GM23338 (cell line): ENCODE results near the gene CASKIN2.

Experiments
- CREB1 ChIP-seq: fragments of 250-450 bp; sonication (Bioruptor Pico); IDR thresholded peaks from 2 replicates; pipeline ENCODE4 v1.5.0; 2020; ENCODE audit warnings: low read depth, mild to moderate bottlenecking, moderate library complexity
- CTCF ChIP-seq, 2 experiments: fragments of 200-600 bp in 1 of 2; sonication (generic) in 1 of 2; conservative IDR thresholded peaks; 2 replicates each; pipeline versions ENCODE4 v1.5.1 to v1.6.1; 2016 to 2017; ENCODE audit warnings: antibody characterized with exemption in 2 of 2, low read depth in 2 of 2, mild to moderate bottlenecking in 2 of 2, moderate library complexity in 1 of 2
- EZH2 ChIP-seq: fragments of 200-600 bp; sonication (generic); IDR thresholded peaks from one replicate; pipeline ENCODE4 v1.8.0; 2017; ENCODE audit warnings: antibody characterized with exemption, mild to moderate bottlenecking, low read depth; ENCODE audit not compliant: unreplicated experiment
- EZH2phosphoT487 ChIP-seq: fragments of 200-600 bp; sonication (generic); IDR thresholded peaks from one replicate; pipeline ENCODE4 v1.8.1; 2018; ENCODE audit warnings: antibody characterized with exemption; ENCODE audit not compliant: unreplicated experiment
- JUNB ChIP-seq: IDR thresholded peaks from one replicate; pipeline ENCODE4 v1.6.1; 2016; ENCODE audit warnings: antibody characterized with exemption; ENCODE audit not compliant: unreplicated experiment
- POLR2AphosphoS5 ChIP-seq: IDR thresholded peaks from 2 replicates; pipeline ENCODE4 v1.6.1; 2016; ENCODE audit warnings: antibody characterized with exemption, low read depth
- REST ChIP-seq: IDR thresholded peaks from one replicate; pipeline ENCODE4 v1.6.1; 2018; ENCODE audit warnings: antibody characterized with exemption; ENCODE audit not compliant: unreplicated experiment
- ZNF114 ChIP-seq: fragments of 250-450 bp; sonication (Bioruptor Pico); IDR thresholded peaks from 2 replicates; pipeline ENCODE4 v1.5.0; 2020; ENCODE audit warnings: mild to moderate bottlenecking, moderate library complexity
- ZNF331 ChIP-seq: fragments of 250-450 bp; sonication (Bioruptor Pico); IDR thresholded peaks from 2 replicates; pipeline ENCODE4 v1.5.0; 2020; ENCODE audit warnings: low read depth, mild to moderate bottlenecking, moderate library complexity

GRCh38 chr17:75513641-75514000 lies 1.7 kb downstream of the CASKIN2 start:
- no peak for TF ChIP-seq CTCF (conservative IDR thresholded peaks at IDR 0.05; ENCODE audit: low read depth in 2 of 2)
- no peak for TF ChIP-seq EZH2phosphoT487
- no peak for TF ChIP-seq ZNF331
- TF ChIP-seq CREB1 (CRISPR knock-in tag), result no peak
- no peak for TF ChIP-seq POLR2AphosphoS5
- TF ChIP-seq REST, result no peak
- no peak for TF ChIP-seq EZH2
- TF ChIP-seq JUNB, result no peak
- TF ChIP-seq ZNF114 (CRISPR knock-in tag), result no peak
